ENCODE data around the gene ALAS1.

DNA sequence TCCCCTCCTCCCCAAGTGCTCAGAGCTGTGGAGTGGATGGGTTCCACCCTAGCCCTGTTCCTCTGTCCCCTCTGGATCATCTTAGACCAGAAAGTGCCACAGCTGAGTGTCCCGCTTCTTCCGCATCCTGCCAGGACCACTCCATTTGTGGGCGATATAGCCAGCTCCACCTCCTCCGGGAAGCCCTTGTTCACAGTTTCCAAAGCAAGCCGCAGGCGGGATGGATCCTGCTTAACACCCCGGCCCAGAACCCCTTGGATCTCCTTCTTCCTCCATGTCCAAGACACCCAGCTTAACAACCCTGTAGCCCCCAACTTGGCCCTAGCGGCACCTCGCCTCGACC lies 490 bp upstream of the ALAS1 start:
- TF ChIP-seq, protein P1, sequence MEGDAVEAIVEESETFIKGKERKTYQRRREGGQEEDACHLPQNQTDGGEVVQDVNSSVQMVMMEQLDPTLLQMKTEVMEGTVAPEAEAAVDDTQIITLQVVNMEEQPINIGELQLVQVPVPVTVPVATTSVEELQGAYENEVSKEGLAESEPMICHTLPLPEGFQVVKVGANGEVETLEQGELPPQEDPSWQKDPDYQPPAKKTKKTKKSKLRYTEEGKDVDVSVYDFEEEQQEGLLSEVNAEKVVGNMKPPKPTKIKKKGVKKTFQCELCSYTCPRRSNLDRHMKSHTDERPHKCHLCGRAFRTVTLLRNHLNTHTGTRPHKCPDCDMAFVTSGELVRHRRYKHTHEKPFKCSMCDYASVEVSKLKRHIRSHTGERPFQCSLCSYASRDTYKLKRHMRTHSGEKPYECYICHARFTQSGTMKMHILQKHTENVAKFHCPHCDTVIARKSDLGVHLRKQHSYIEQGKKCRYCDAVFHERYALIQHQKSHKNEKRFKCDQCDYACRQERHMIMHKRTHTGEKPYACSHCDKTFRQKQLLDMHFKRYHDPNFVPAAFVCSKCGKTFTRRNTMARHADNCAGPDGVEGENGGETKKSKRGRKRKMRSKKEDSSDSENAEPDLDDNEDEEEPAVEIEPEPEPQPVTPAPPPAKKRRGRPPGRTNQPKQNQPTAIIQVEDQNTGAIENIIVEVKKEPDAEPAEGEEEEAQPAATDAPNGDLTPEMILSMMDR (IDR thresholded peaks at IDR 0.05), result no peak
- no peak for TF ChIP-seq POLR2A (IDR thresholded peaks at IDR 0.05)

Measured in body of pancreas (tissue), 4 donors.